Omental fat pad (tissue), 4 donors: Measurements from ENCODE around the gene PURA. TPM values are rescaled to one million over a fixed set of nuclear protein-coding genes. Genes with fewer than 3 reads are reported as not detected.

ENCODE experiments used
- ATAC-seq: fragments of 150-250 bp; one replicate; pipeline ENCODE4 v1.9.1; 2016; ENCODE audit warnings: mild to moderate bottlenecking, moderate library complexity; ENCODE audit not compliant: low FRiP score
- DNase-seq: peaks from one replicate; pipeline ENCODE4 v3.0.0-alpha.2; 2019; ENCODE audit warnings: low spot score
- CTCF ChIP-seq, 3 donors: fragments of 450-650 bp; IDR thresholded peaks; one replicate each; pipeline ENCODE4 v1.5.1; 2016 to 2017; ENCODE audit warnings: antibody characterized with exemption in 3 of 3, mild to moderate bottlenecking in 3 of 3, moderate library complexity in 2 of 3
- total RNA-seq, 4 donors: library from RNA; depleted of rRNA; stranded (reverse); fragments of >200 nt; gene quantifications; one replicate each; pipeline ENCODE4 v1.1.0, GENCODE V29; 2016

Gene PURA
- total RNA-seq, 4 donors from 2014 or later = 16.9 to 31.8 (median 24.3) TPM

GRCh38 chr5:140117523-140117922 is 3.6 kb downstream of the PURA start:
- DNase-seq = no peak
- no peak for TF ChIP-seq CTCF (IDR thresholded peaks at IDR 0.05)
- ATAC-seq = no peak

- DNase-seq = no peak
- no peak for ATAC-seq
- no peak for TF ChIP-seq CTCF (IDR thresholded peaks at IDR 0.05)
Observed at GRCh38 chr5:140118302-140118936, 4.5 kb downstream of the PURA start.

GRCh38 chr5:140125637-140126036 is 11.7 kb downstream of the PURA start, which contains the start of gene IGIP:
Gene IGIP (plus strand): TSS chr5:140125937. CDS start chr5:140128477, 2,540 bp downstream.
- no peak for TF ChIP-seq CTCF (IDR thresholded peaks at IDR 0.05)
- ATAC-seq = no peak
- DNase-seq = no peak

GRCh38 chr5:140126315-140127012 is 12.6 kb downstream of the PURA start:
- ATAC-seq = no peak
- no peak for TF ChIP-seq CTCF (IDR thresholded peaks at IDR 0.05)
- no peak for DNase-seq

- ATAC-seq = no peak
- DNase-seq = no peak
- TF ChIP-seq CTCF (IDR thresholded peaks at IDR 0.05) = no peak
Observed at GRCh38 chr5:140128376-140128775, 14.5 kb downstream of the PURA start.

GRCh38 chr5:140130949-140131733 is 17.2 kb downstream of the PURA start:
- no peak for TF ChIP-seq CTCF (IDR thresholded peaks at IDR 0.05)
- ATAC-seq (no peak), DNase-seq (no peak)
